HG02642 (cell line): ENCODE results near the gene PDE3B.
"Not testable (repeated sequence)": the region's sequence is repeated elsewhere in the genome, so short reads cannot be mapped to it uniquely, and the experiment has no call there.

Source experiments
- ATAC-seq: cut with Tn5 transposase; IDR thresholded peaks from one replicate; pipeline ENCODE4 v1.9.1; 2021; ENCODE audit warnings: mild to moderate bottlenecking; ENCODE audit not compliant: unreplicated experiment, poor library complexity

PDE3B gene

GRCh38 chr11:14638561-14638960, 5.0 kb upstream of the PDE3B start:
- no peak for ATAC-seq

GRCh38 chr11:14641801-14642200, 1.8 kb upstream of the PDE3B start:
- no peak for ATAC-seq

- no peak for ATAC-seq
Observed at GRCh38 chr11:14642453-14642852, 1.2 kb upstream of the PDE3B start.

- no peak for ATAC-seq
Observed at GRCh38 chr11:14642873-14643696, 519 bp upstream of the PDE3B start.

- peak; percentile 70 for ATAC-seq
Observed at GRCh38 chr11:14644226-14645014, 816 bp downstream of the PDE3B start.

- no peak for ATAC-seq
Observed at GRCh38 chr11:14645015-14645912, 1.7 kb downstream of the PDE3B start.

GRCh38 chr11:14645985-14646900, 2.6 kb downstream of the PDE3B start:
- no peak for ATAC-seq

GRCh38 chr11:14650064-14650463, 6.5 kb downstream of the PDE3B start:
- ATAC-seq = no peak

- no peak for ATAC-seq
Observed at GRCh38 chr11:14653090-14653489, 9.5 kb downstream of the PDE3B start.

- ATAC-seq = no peak
Observed at GRCh38 chr11:14655435-14655834, 11.8 kb downstream of the PDE3B start.

- no peak for ATAC-seq
Observed at GRCh38 chr11:14656536-14657457, 13.2 kb downstream of the PDE3B start.

GRCh38 chr11:14657841-14658240, 14.2 kb downstream of the PDE3B start:
- no peak for ATAC-seq

GRCh38 chr11:14664926-14665325, 21.3 kb downstream of the PDE3B start:
- ATAC-seq = not testable (repeated sequence)

- not testable (repeated sequence) for ATAC-seq
Observed at GRCh38 chr11:14667329-14667728, 23.7 kb downstream of the PDE3B start.

- ATAC-seq = no peak
Observed at GRCh38 chr11:14668731-14669301, 25.2 kb downstream of the PDE3B start.

- ATAC-seq = no peak
Observed at GRCh38 chr11:14669499-14669898, 25.9 kb downstream of the PDE3B start.

GRCh38 chr11:14669958-14670357, 26.4 kb downstream of the PDE3B start:
- ATAC-seq = no peak

GRCh38 chr11:14672635-14673034, 29.0 kb downstream of the PDE3B start:
- ATAC-seq = no peak
